ENCODE measurements around the gene SPATA9. TPM values are rescaled to one million over a fixed set of nuclear protein-coding genes. Genes with fewer than 3 reads are reported as not detected.

SPATA9 gene
- total and polyA plus RNA-seq, 2 of the 13 experiments (the other 11 are each of a cell fraction or from before 2014, with no cell fraction given), result not detected

DNA sequence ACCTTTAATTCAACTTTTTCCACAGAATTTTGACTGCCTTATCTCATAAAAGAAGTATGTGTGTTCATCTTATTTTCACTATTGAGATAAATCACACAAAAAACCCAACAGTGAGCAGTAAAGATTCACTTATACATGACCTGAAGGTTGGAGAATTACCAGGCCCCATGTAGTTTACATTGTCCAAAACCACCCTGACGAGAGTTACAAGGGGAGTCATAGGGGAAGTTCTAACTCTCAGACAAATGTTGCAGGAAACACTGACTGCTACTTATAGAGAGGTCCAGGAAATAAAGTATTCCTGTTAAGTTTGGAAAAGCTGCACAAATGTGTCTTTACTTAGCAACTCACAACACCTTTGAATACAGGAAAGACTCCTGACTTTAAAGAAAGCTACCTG is 14.1 kb downstream of the SPATA9 start (continued):
- no peak for TF ChIP-seq ZFP36L1 (CRISPR knock-in tag; IDR thresholded peaks at IDR 0.05)

DNA sequence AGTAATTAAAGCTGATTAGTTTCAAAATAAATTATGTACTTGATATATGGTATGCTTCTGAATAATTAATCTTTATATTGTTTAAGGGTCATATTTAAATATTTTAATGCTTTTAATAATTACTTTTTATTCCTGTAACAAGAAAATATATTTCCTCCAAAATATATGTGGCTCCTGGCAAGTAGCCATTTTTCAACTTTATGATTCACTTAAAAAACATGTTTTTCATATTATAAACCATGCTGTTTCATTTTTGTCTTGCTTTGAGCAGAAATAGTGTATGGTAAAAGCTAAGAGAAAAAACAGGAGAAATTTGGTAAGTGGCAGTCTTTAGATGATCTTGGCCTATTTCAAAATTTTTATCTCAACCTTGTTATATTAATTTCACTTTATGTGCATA is 14.6 kb downstream of the SPATA9 start:
- ATAC-seq (no peak), DNase-seq (ENCODE audit: low spot score) (no peak), FAIRE-seq (no peak)
- no peak overlapping the region for H3K27ac ChIP-seq (ENCODE audit: extremely low read length, insufficient read depth, low read length)
- no peaks in the 10 kb centered on the region for H3K27me3 ChIP-seq (ENCODE audit: control insufficient read depth in 1 of 2, insufficient read depth in 2 of 2, low read length in 2 of 2)
- H3K79me2 ChIP-seq (ENCODE audit: insufficient read depth, low read length), result no peaks in the 10 kb centered on the region
- peaks cover 39% of the 10 kb centered on the region for H3K4me1 ChIP-seq (ENCODE audit: insufficient read depth, low read length)
- intact Hi-C loops (cut with micrococcal nuclease; ENCODE audit: unreplicated experiment) (no loop called here), in situ Hi-C loops (cut with HindIII; ENCODE audit: extremely low pct_ligation_motif_present, low pct_unique_long_range_greater_than_20kb) (no loop called here)
- H2AFZ ChIP-seq (ENCODE audit: low read length), result no peak overlapping the region
- no peak overlapping the region for H3K4me3 ChIP-seq (replicated peaks in 1 of 3; ENCODE audit: insufficient read depth in 1 of 3, low read depth in 2 of 3, low read length in 3 of 3)
- BruUV-seq (replicated peaks), result no TSS peak
- ChIA-PET CTCF (ENCODE audit: low intra/inter-chr PET ratio, low total read pairs) (no interaction called here), POLR2A (no interaction called here)
- no peaks in the 10 kb centered on the region for H3K36me3 ChIP-seq (replicated peaks in 1 of 2; ENCODE audit: control insufficient read depth in 1 of 2, insufficient read depth in 2 of 2, low read length in 2 of 2)
- H3K9me3 ChIP-seq (ENCODE audit: low read length), result no peaks in the 10 kb centered on the region
- H3K4me2 ChIP-seq (ENCODE audit: low read depth, low read length), result no peak overlapping the region
- no peaks in the 10 kb centered on the region for H4K20me1 ChIP-seq (ENCODE audit: insufficient read depth, low read length)
- no peak overlapping the region for H3K9ac ChIP-seq (ENCODE audit: insufficient read depth, low read depth, low read length)
- no peak for TF ChIP-seq RELA (CRISPR knock-in tag; IDR thresholded peaks at IDR 0.05)

DNA sequence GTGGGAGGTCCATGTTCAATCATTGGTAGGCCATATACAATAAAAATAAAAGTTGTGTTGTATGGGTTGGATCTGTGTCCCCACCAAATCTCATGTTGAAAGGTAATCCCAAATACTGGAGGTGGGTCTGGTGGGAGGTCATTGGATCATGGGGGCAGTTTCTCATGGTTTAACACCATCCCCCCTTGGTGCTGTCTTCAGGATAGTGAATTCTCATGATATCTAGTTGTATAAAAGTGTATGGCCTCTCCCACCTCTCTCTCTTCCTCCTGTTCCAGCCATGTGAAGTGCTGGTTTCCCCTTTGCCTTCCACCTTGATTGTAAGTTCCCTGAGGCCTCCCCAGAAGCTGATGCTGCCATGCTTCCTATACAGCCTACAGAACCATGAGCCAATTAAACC is 15.1 kb downstream of the SPATA9 start:
- Histone ChIP-seq H3K79me2 (ENCODE audit: insufficient read depth, low read length) (no peaks in the 10 kb centered on the region), H3K36me3 (replicated peaks in 1 of 2; ENCODE audit: control insufficient read depth in 1 of 2, insufficient read depth in 2 of 2, low read length in 2 of 2) (no peaks in the 10 kb centered on the region), H4K20me1 (ENCODE audit: insufficient read depth, low read length) (no peaks in the 10 kb centered on the region), H3K4me1 (ENCODE audit: insufficient read depth, low read length) (peaks cover 34% of the 10 kb centered on the region), H3K27ac (ENCODE audit: extremely low read length, insufficient read depth, low read length) (no peak overlapping the region), H3K4me2 (ENCODE audit: low read depth, low read length) (no peak overlapping the region), H3K9ac (ENCODE audit: insufficient read depth, low read depth, low read length) (no peak overlapping the region), H3K4me3 (replicated peaks in 1 of 3; ENCODE audit: insufficient read depth in 1 of 3, low read depth in 2 of 3, low read length in 3 of 3) (no peak overlapping the region), H3K9me3 (ENCODE audit: low read length) (no peaks in the 10 kb centered on the region), H2AFZ (ENCODE audit: low read length) (no peak overlapping the region), H3K27me3 (ENCODE audit: control insufficient read depth in 1 of 2, insufficient read depth in 2 of 2, low read length in 2 of 2) (no peaks in the 10 kb centered on the region)
- BruUV-seq (replicated peaks), result no TSS peak
- intact Hi-C loops (cut with micrococcal nuclease; ENCODE audit: unreplicated experiment), result no loop called here
- POLR2A ChIA-PET, result interaction anchor here (1.0 kb wide), 1 partner anchor 21 kb away, joined by 3 read pairs; the partner anchor contains the start of gene RFESD
- no peak for ATAC-seq
- CTCF ChIA-PET (ENCODE audit: low intra/inter-chr PET ratio, low total read pairs), result no interaction called here
- no peak for DNase-seq (ENCODE audit: low spot score)
- TF ChIP-seq, protein P1, sequence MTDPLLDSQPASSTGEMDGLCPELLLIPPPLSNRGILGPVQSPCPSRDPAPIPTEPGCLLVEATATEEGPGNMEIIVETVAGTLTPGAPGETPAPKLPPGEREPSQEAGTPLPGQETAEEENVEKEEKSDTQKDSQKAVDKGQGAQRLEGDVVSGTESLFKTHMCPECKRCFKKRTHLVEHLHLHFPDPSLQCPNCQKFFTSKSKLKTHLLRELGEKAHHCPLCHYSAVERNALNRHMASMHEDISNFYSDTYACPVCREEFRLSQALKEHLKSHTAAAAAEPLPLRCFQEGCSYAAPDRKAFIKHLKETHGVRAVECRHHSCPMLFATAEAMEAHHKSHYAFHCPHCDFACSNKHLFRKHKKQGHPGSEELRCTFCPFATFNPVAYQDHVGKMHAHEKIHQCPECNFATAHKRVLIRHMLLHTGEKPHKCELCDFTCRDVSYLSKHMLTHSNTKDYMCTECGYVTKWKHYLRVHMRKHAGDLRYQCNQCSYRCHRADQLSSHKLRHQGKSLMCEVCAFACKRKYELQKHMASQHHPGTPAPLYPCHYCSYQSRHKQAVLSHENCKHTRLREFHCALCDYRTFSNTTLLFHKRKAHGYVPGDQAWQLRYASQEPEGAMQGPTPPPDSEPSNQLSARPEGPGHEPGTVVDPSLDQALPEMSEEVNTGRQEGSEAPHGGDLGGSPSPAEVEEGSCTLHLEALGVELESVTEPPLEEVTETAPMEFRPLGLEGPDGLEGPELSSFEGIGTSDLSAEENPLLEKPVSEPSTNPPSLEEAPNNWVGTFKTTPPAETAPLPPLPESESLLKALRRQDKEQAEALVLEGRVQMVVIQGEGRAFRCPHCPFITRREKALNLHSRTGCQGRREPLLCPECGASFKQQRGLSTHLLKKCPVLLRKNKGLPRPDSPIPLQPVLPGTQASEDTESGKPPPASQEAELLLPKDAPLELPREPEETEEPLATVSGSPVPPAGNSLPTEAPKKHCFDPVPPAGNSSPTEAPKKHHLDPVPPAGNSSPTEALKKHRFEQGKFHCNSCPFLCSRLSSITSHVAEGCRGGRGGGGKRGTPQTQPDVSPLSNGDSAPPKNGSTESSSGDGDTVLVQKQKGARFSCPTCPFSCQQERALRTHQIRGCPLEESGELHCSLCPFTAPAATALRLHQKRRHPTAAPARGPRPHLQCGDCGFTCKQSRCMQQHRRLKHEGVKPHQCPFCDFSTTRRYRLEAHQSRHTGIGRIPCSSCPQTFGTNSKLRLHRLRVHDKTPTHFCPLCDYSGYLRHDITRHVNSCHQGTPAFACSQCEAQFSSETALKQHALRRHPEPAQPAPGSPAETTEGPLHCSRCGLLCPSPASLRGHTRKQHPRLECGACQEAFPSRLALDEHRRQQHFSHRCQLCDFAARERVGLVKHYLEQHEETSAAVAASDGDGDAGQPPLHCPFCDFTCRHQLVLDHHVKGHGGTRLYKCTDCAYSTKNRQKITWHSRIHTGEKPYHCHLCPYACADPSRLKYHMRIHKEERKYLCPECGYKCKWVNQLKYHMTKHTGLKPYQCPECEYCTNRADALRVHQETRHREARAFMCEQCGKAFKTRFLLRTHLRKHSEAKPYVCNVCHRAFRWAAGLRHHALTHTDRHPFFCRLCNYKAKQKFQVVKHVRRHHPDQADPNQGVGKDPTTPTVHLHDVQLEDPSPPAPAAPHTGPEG (CRISPR knock-in tag; IDR thresholded peaks at IDR 0.05), result no peak
- FAIRE-seq, result no peak
- in situ Hi-C loops (cut with HindIII; ENCODE audit: extremely low pct_ligation_motif_present, low pct_unique_long_range_greater_than_20kb), result no loop called here
